K562 (cell line): ENCODE measurements around the gene CCDC28B. TPM values are rescaled to one million over a fixed set of nuclear protein-coding genes. Genes with fewer than 3 reads are reported as not detected.

Experiments used
- ATAC-seq: fragments of 200-7000 bp; cut with Tn5 transposase; 3 replicates; pipeline ENCODE4 v1.9.1; 2020; ENCODE audit warnings: moderate library complexity
- BruUV-seq: library from RNA; stranded (reverse); fragments of 400-500 nt; replicated peaks from 2 replicates; lab custom pipeline; 2021; lab: Mats Ljungman, UMichigan
- CTCF ChIA-PET: fragments of 300-600 bp; formaldehyde crosslinking; extraction: SDS; loops from one replicate; lab custom pipeline; 2021; ENCODE audit warnings: low intra/inter-chr PET ratio; lab: Yijun Ruan, JAX
- POLR2A ChIA-PET: fragments of 300-600, 350-650 bp; sonication (Branson Sonifier 250); formaldehyde crosslinking; extraction: SDS; loops from one replicate; lab custom pipeline; 2021; ENCODE audit warnings: antibody characterized with exemption, inconsistent platforms; lab: Yijun Ruan, JAX
- DNase-seq, 4 experiments: peaks; one replicate each; pipeline versions ENCODE4 v3.0.0 to v3.0.0-alpha.2; 2011 to 2018; ENCODE audit warnings: low spot score in 3 of 4, mixed read lengths in 3 of 4; ENCODE audit errors: extremely low read depth in 1 of 4
- FAIRE-seq: peaks from 2 replicates; lab custom pipeline; 2011; peaks lifted over from hg19 to GRCh38; lab: Jason Lieb, UNC
- H2AFZ ChIP-seq: 2 replicates; pipeline ENCODE4 v1.6.0; 2011; ENCODE audit warnings: low read depth, low read length, control low read depth, inconsistent platforms
- H3K27ac ChIP-seq: fragments of 200-600 bp; 3 replicates; pipeline ENCODE4 v1.8.0; 2011; ENCODE audit warnings: low read depth, mild to moderate bottlenecking, control low read depth, inconsistent platforms, low read length, moderate library complexity, mixed read lengths; ENCODE audit errors: extremely low read depth
- H3K27me3 ChIP-seq, 2 experiments: fragments of 300-600 bp in 1 of 2; 2 replicates in 1 of 2; 3 replicates in 1 of 2; pipeline versions ENCODE4 v1.6.0 to v1.8.0; 2011; ENCODE audit warnings: inconsistent platforms in 2 of 2, low read length in 2 of 2, mild to moderate bottlenecking in 1 of 2, mixed read lengths in 1 of 2, moderate library complexity in 1 of 2; ENCODE audit not compliant: control insufficient read depth in 2 of 2, insufficient read depth in 2 of 2
- H3K36me3 ChIP-seq: fragments of 300-600 bp; 3 replicates; pipeline ENCODE4 v1.8.0; 2011; ENCODE audit warnings: mild to moderate bottlenecking, low read length, inconsistent platforms; ENCODE audit not compliant: control insufficient read depth, insufficient read depth
- H3K4me1 ChIP-seq, 2 experiments: fragments of 200-600 bp in 1 of 2; replicated peaks in 1 of 2; 2 replicates in 1 of 2; 3 replicates in 1 of 2; pipeline versions ENCODE4 v1.5.1 to v1.8.0; 2011; ENCODE audit warnings: inconsistent platforms in 2 of 2, low read length in 2 of 2, mild to moderate bottlenecking in 1 of 2, mixed read lengths in 1 of 2, moderate library complexity in 1 of 2; ENCODE audit not compliant: control insufficient read depth in 2 of 2, insufficient read depth in 2 of 2
- H3K4me2 ChIP-seq: 2 replicates; pipeline ENCODE4 v1.6.1; 2011; ENCODE audit warnings: low read length, control low read depth, inconsistent platforms, mixed read lengths; ENCODE audit not compliant: insufficient read depth
- H3K4me3 ChIP-seq: fragments of 200-600 bp; sonication (generic), shearing (Covaris generic); 2 replicates; pipeline ENCODE4 v1.5.1; 2016; ENCODE audit warnings: control low read depth, inconsistent platforms
- H3K79me2 ChIP-seq: fragments of 200-600 bp; 3 replicates; pipeline ENCODE4 v1.8.0; 2011; ENCODE audit warnings: low read length, inconsistent platforms; ENCODE audit not compliant: control insufficient read depth, insufficient read depth
- H3K9ac ChIP-seq, 2 experiments: 2 replicates each; pipeline versions ENCODE4 v1.6.0 to v1.6.1; 2011; ENCODE audit warnings: low read depth in 2 of 2, low read length in 2 of 2, control low read depth in 1 of 2, inconsistent platforms in 1 of 2, mild to moderate bottlenecking in 1 of 2, mixed read lengths in 1 of 2; ENCODE audit not compliant: insufficient read depth in 1 of 2
- H3K9me1 ChIP-seq: one replicate; pipeline ENCODE4 v1.6.0; 2011; ENCODE audit warnings: inconsistent platforms, mild to moderate bottlenecking, low read length, moderate library complexity; ENCODE audit not compliant: control insufficient read depth, insufficient read depth
- H3K9me3 ChIP-seq: replicated peaks from 2 replicates; pipeline ENCODE4 v1.5.1; 2011; ENCODE audit warnings: low read depth, low read length, inconsistent platforms; ENCODE audit not compliant: control insufficient read depth, insufficient read depth
- H4K20me1 ChIP-seq: replicated peaks from 2 replicates; pipeline ENCODE4 v1.6.1; 2011; ENCODE audit warnings: low read length, inconsistent platforms, mixed read lengths; ENCODE audit not compliant: control insufficient read depth, insufficient read depth
- BCOR ChIP-seq: fragments of 450-650 bp; IDR thresholded peaks from 2 replicates; pipeline ENCODE4 v1.6.1; 2016
- CBX1 ChIP-seq: sonication (generic); IDR thresholded peaks from 2 replicates; pipeline ENCODE4 v1.6.1; 2016; ENCODE audit warnings: antibody characterized with exemption, low read depth, mild to moderate bottlenecking
- CHCHD3 ChIP-seq: fragments of 250-450 bp; sonication (Bioruptor Pico); IDR thresholded peaks from 2 replicates; pipeline ENCODE4 v2.1.2; 2022; ENCODE audit warnings: mild to moderate bottlenecking
- ELF2 ChIP-seq: fragments of 250-450 bp; sonication (Bioruptor Pico); IDR thresholded peaks from 2 replicates; pipeline ENCODE4 v1.5.0; 2021; ENCODE audit warnings: mild to moderate bottlenecking
- ETV6 ChIP-seq, 3 experiments: fragments of 150-350 bp in 1 of 3; sonication (generic) in 1 of 3; formaldehyde crosslinking in 1 of 3; IDR thresholded peaks; 2 replicates each; pipeline versions ENCODE4 v1.6.1 to v1.8.0; 2014 to 2022; ENCODE audit warnings: borderline replicate concordance in 2 of 3, low read depth in 2 of 3, antibody characterized with exemption in 1 of 3, low read length in 1 of 3, mild to moderate bottlenecking in 1 of 3, missing genetic modification reagents in 1 of 3
- FOXM1 ChIP-seq, 2 experiments: fragments of 450-650 bp in 1 of 2; sonication (generic) in 1 of 2; formaldehyde crosslinking in 1 of 2; IDR thresholded peaks; 2 replicates each; pipeline versions ENCODE4 v1.6.1 to v1.9.0; 2017 to 2022; ENCODE audit warnings: low read depth in 2 of 2, mild to moderate bottlenecking in 2 of 2, missing genetic modification reagents in 1 of 2, moderate library complexity in 1 of 2
- FOXP1 ChIP-seq: sonication (generic); formaldehyde crosslinking; IDR thresholded peaks from 2 replicates; pipeline ENCODE4 v1.8.0; 2022; ENCODE audit warnings: mild to moderate bottlenecking, missing genetic modification reagents
- POLR2A ChIP-seq: fragments of 450-650 bp; conservative IDR thresholded peaks from 2 replicates; pipeline ENCODE4 v1.6.1; 2016
- RBFOX2 ChIP-seq: fragments of 200-400 bp; formaldehyde crosslinking; IDR thresholded peaks from 2 replicates; pipeline ENCODE4 v1.6.1; 2017; ENCODE audit warnings: low read depth, mild to moderate bottlenecking, low read length, moderate library complexity
- SAFB ChIP-seq: fragments of 200-400 bp; formaldehyde crosslinking; IDR thresholded peaks from 2 replicates; pipeline ENCODE4 v1.6.1; 2017; ENCODE audit warnings: low read depth, low read length, borderline replicate concordance
- SMAD4 ChIP-seq: fragments of 250-450 bp; sonication (Bioruptor Pico); conservative IDR thresholded peaks from 2 replicates; pipeline ENCODE4 v1.8.0; 2021; ENCODE audit warnings: inconsistent platforms, mild to moderate bottlenecking, moderate library complexity
- SMARCA4 ChIP-seq: fragments of 450-650 bp; IDR thresholded peaks from 2 replicates; pipeline ENCODE4 v1.6.1; 2016
- ZNF551 ChIP-seq: fragments of 250-450 bp; sonication (Bioruptor Pico); IDR thresholded peaks from 2 replicates; pipeline ENCODE4 v1.5.0; 2021; ENCODE audit warnings: mild to moderate bottlenecking, moderate library complexity
- ZNF668 ChIP-seq: fragments of 250-450 bp; sonication (Bioruptor Pico); IDR thresholded peaks from 2 replicates; pipeline ENCODE4 v1.8.0; 2022; ENCODE audit warnings: mild to moderate bottlenecking, inconsistent platforms
- WGBS: fragments of 100-300 bp; shearing (Covaris generic); methylation state at CpG from one replicate; pipeline ENCODE4 v1.1.6; 2016; ENCODE audit warnings: low coverage, mixed read lengths; ENCODE audit not compliant: insufficient coverage; ENCODE audit errors: missing lambda C conversion rate; 5-methylcytosine and 5-hydroxymethylcytosine counted together
- in situ Hi-C: fragments of 300-500 bp; cut with MboI; formaldehyde crosslinking; loops from 4 replicates; pipeline ENCODE4 v1.15.0; 2018; ENCODE audit warnings: inconsistent platforms, mixed read lengths
- intact Hi-C: fragments of 100-400 bp; cut with micrococcal nuclease; formaldehyde crosslinking; loops from 2 replicates; pipeline ENCODE4 v1.14.2; 2022
- polyA plus RNA-seq, 8 experiments: library from polyadenylated mRNA; depleted of rRNA in 4 of 8; stranded (reverse) in 5 of 8; unstranded in 3 of 8; fragments of >200 nt; fragmentation: Nextera tagmentation in 2 of 8; fragmentation: Illumina TruSeq in 1 of 8; extraction: Ambion mirVana in 2 of 8; extraction: Trizol in 1 of 8; gene quantifications; 2 replicates each; pipeline versions ENCODE4 v1.2.1 to v1.2.3, GENCODE V29; 2011 to 2014; ENCODE audit warnings: inconsistent platforms in 1 of 8, missing spikeins in 1 of 8
- total RNA-seq, 7 experiments: library from RNA; depleted of rRNA in 6 of 7; stranded (reverse); fragments of >200 nt in 6 of 7; fragmentation: Illumina TruSeq in 2 of 7; extraction: Trizol in 2 of 7; gene quantifications; 2 replicates each; pipeline versions ENCODE4 v1.2.1 to v1.2.3, GENCODE V29; 2011 to 2021; ENCODE audit warnings: low replicate concordance in 1 of 7
- TF ChIP-seq, protein P1 (sequence below): IDR thresholded peaks from 2 replicates; pipeline ENCODE4 v1.6.1; 2011; ENCODE audit not compliant: insufficient read length; ENCODE audit errors: extremely low read depth
- TF ChIP-seq, protein P2 (sequence below): fragments of 250-450 bp; sonication (Bioruptor Pico); IDR thresholded peaks from 2 replicates; pipeline ENCODE4 v1.8.0; 2022; ENCODE audit warnings: moderate library complexity, mild to moderate bottlenecking, inconsistent platforms
- TF ChIP-seq, protein P3 (sequence below): fragments of 150-350 bp; IDR thresholded peaks from 2 replicates; pipeline ENCODE4 v1.6.1; 2014; ENCODE audit warnings: low read depth, mild to moderate bottlenecking, low read length, borderline replicate concordance
- TF ChIP-seq, protein P4 (sequence below): fragments of 200-800 bp; sonication (Bioruptor generic); IDR thresholded peaks from 2 replicates; pipeline ENCODE4 v1.6.1; 2017; ENCODE audit warnings: missing genetic modification characterization, missing compliant biosample characterization

CCDC28B gene
- total and polyA plus RNA-seq, 9 of the 15 experiments (the other 6 are each of a cell fraction or from before 2014, with no cell fraction given) = 5.7 to 54.5 (median 31.7) TPM

DNA sequence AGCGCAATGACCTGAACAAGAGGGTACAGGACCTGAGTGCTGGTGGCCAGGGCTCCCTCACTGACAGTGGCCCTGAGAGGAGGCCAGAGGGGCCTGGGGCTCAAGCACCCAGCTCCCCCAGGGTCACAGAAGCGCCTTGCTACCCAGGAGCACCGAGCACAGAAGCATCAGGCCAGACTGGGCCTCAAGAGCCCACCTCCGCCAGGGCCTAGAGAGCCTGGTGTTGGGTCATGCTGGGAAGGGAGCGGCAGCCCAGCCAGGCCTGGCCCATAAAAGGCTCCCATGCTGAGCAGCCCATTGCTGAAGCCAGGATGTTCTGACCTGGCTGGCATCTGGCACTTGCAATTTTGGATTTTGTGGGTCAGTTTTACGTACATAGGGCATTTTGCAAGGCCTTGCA is 5.4 kb upstream of the CCDC28B start:
- ATAC-seq (no peak), FAIRE-seq (no peak), DNase-seq (no peak)
- Histone ChIP-seq H3K9ac (peak overlapping the region in 1 of 2 experiments; percentile 38; a peak in 1 of 4 replicates), H2AFZ (no peak overlapping the region), H3K9me3 (no peaks in the 10 kb centered on the region), H3K79me2 (no peaks in the 10 kb centered on the region), H3K27me3 (no peaks in the 10 kb centered on the region), H3K4me2 (no peak overlapping the region), H4K20me1 (no peaks in the 10 kb centered on the region; the same call in none of the 2 replicates), H3K4me1 (peaks cover 3 to 16% of the 10 kb centered on the region in 2 experiments; a peak in 4 of 5 replicates), H3K27ac (no peak overlapping the region), H3K4me3 (no peak overlapping the region), H3K36me3 (peaks cover 85% of the 10 kb centered on the region), H3K9me1 (peaks cover 3% of the 10 kb centered on the region)
- no TSS peak for BruUV-seq
- intact Hi-C loops = no loop called here
- ChIA-PET CTCF (no interaction called here), POLR2A (interaction anchor here (0.8 to 10.8 kb wide), 6 partner anchors 10 to 87 kb away, joined by 3 to 201 read pairs (median 4); partner anchors contain the start of genes DCDC2B, IQCC, KPNA6 and TXLNA)
- in situ Hi-C loops = no loop called here
- WGBS = 98% methylated on average over 6 of the region's 6 CpGs
- peak; percentile 63 for TF ChIP-seq RBFOX2
- TF ChIP-seq ZNF668 (CRISPR knock-in tag) = no peak
- peak; percentile 17; the same call in 1 of the 2 replicates for TF ChIP-seq POLR2A
- TF ChIP-seq ZNF551 (CRISPR knock-in tag) = no peak
- no peak for TF ChIP-seq ELF2 (CRISPR knock-in tag)
- no peak for TF ChIP-seq CBX1
- no peak for TF ChIP-seq SAFB
- TF ChIP-seq, protein P1, sequence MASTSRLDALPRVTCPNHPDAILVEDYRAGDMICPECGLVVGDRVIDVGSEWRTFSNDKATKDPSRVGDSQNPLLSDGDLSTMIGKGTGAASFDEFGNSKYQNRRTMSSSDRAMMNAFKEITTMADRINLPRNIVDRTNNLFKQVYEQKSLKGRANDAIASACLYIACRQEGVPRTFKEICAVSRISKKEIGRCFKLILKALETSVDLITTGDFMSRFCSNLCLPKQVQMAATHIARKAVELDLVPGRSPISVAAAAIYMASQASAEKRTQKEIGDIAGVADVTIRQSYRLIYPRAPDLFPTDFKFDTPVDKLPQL = no peak
- no peak for TF ChIP-seq SMAD4 (CRISPR knock-in tag)
- no peak for TF ChIP-seq CHCHD3 (CRISPR knock-in tag)
- TF ChIP-seq, protein P2, sequence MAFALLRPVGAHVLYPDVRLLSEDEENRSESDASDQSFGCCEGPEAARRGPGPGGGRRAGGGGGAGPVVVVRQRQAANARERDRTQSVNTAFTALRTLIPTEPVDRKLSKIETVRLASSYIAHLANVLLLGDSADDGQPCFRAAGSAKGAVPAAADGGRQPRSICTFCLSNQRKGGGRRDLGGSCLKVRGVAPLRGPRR (CRISPR knock-in tag) = no peak
- no peak for TF ChIP-seq FOXM1 (IDR thresholded peaks at IDR 0.05; ENCODE audit: low read depth)
- no peak for TF ChIP-seq FOXM1 (CRISPR knock-in tag; IDR thresholded peaks at IDR 0.05; ENCODE audit: low read depth)
- TF ChIP-seq, protein P3, sequence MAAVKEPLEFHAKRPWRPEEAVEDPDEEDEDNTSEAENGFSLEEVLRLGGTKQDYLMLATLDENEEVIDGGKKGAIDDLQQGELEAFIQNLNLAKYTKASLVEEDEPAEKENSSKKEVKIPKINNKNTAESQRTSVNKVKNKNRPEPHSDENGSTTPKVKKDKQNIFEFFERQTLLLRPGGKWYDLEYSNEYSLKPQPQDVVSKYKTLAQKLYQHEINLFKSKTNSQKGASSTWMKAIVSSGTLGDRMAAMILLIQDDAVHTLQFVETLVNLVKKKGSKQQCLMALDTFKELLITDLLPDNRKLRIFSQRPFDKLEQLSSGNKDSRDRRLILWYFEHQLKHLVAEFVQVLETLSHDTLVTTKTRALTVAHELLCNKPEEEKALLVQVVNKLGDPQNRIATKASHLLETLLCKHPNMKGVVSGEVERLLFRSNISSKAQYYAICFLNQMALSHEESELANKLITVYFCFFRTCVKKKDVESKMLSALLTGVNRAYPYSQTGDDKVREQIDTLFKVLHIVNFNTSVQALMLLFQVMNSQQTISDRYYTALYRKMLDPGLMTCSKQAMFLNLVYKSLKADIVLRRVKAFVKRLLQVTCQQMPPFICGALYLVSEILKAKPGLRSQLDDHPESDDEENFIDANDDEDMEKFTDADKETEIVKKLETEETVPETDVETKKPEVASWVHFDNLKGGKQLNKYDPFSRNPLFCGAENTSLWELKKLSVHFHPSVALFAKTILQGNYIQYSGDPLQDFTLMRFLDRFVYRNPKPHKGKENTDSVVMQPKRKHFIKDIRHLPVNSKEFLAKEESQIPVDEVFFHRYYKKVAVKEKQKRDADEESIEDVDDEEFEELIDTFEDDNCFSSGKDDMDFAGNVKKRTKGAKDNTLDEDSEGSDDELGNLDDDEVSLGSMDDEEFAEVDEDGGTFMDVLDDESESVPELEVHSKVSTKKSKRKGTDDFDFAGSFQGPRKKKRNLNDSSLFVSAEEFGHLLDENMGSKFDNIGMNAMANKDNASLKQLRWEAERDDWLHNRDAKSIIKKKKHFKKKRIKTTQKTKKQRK = no peak
- no peak for TF ChIP-seq SMARCA4
- TF ChIP-seq, protein P4, sequence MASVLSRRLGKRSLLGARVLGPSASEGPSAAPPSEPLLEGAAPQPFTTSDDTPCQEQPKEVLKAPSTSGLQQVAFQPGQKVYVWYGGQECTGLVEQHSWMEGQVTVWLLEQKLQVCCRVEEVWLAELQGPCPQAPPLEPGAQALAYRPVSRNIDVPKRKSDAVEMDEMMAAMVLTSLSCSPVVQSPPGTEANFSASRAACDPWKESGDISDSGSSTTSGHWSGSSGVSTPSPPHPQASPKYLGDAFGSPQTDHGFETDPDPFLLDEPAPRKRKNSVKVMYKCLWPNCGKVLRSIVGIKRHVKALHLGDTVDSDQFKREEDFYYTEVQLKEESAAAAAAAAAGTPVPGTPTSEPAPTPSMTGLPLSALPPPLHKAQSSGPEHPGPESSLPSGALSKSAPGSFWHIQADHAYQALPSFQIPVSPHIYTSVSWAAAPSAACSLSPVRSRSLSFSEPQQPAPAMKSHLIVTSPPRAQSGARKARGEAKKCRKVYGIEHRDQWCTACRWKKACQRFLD (CRISPR knock-in tag) = no peak
- no peak for TF ChIP-seq ETV6 (IDR thresholded peaks at IDR 0.05; ENCODE audit: borderline replicate concordance in 1 of 2, low read depth in 2 of 2, low read length in 1 of 2)
- TF ChIP-seq ETV6 (CRISPR knock-in tag; IDR thresholded peaks at IDR 0.05; ENCODE audit: borderline replicate concordance) = no peak
- no peak for TF ChIP-seq BCOR
- TF ChIP-seq FOXP1 (CRISPR knock-in tag) = no peak
